Common myeloid progenitor, CD34-positive (primary cell): ENCODE data around the gene TUBGCP2.

Experiments
- CTCF ChIA-PET: fragments of 350-600 bp; sonication (Branson Sonifier 250); formaldehyde crosslinking; loops from one replicate; lab custom pipeline; 2021; ENCODE audit warnings: antibody characterized with exemption; lab: Charles Lee
- POLR2A ChIA-PET: fragments of 350-600 bp; sonication (Branson Sonifier 250); formaldehyde crosslinking; loops from one replicate; lab custom pipeline; 2021; ENCODE audit warnings: antibody characterized with exemption; lab: Charles Lee
- DNase-seq, 3 donors: peaks; one replicate each; pipeline versions ENCODE4 v3.0.0 to v3.0.0-alpha.2; 2013
- H3K27ac ChIP-seq, 2 experiments: 1 replicate in 1 of 2; 2 replicates in 1 of 2; pipeline ENCODE4 v1.7.0; 2013; ENCODE audit warnings: inconsistent platforms in 2 of 2, low read length in 2 of 2, mild to moderate bottlenecking in 2 of 2, low read depth in 1 of 2, moderate library complexity in 1 of 2; ENCODE audit not compliant: severe bottlenecking in 2 of 2, insufficient read depth in 1 of 2, poor library complexity in 1 of 2
- H3K27me3 ChIP-seq, 5 experiments: replicated peaks in 2 of 5; 1 replicate in 3 of 5; 2 replicates in 2 of 5; pipeline versions ENCODE4 v1.6.1 to v1.7.0; 2013; ENCODE audit warnings: low read length in 4 of 5, mild to moderate bottlenecking in 2 of 5, moderate library complexity in 2 of 5, inconsistent platforms in 1 of 5; ENCODE audit not compliant: insufficient read depth in 5 of 5, control insufficient read depth in 4 of 5
- H3K36me3 ChIP-seq, 4 experiments: 1 replicate in 2 of 4; 2 replicates in 2 of 4; pipeline versions ENCODE4 v1.6.1 to v1.7.0; 2013; ENCODE audit warnings: low read length in 3 of 4, control low read depth in 1 of 4, mild to moderate bottlenecking in 1 of 4; ENCODE audit not compliant: control insufficient read depth in 4 of 4, insufficient read depth in 4 of 4
- H3K4me1 ChIP-seq, 4 experiments: 1 replicate in 3 of 4; 2 replicates in 1 of 4; pipeline versions ENCODE4 v1.6.1 to v1.7.1; 2013; ENCODE audit warnings: low read length in 3 of 4, mild to moderate bottlenecking in 3 of 4, control low read depth in 1 of 4, inconsistent platforms in 1 of 4, moderate library complexity in 1 of 4; ENCODE audit not compliant: control insufficient read depth in 4 of 4, insufficient read depth in 4 of 4; ENCODE audit errors: control extremely low read depth in 1 of 4
- H3K4me3 ChIP-seq, 7 experiments: 1 replicate in 4 of 7; 2 replicates in 3 of 7; pipeline versions ENCODE4 v1.5.1 to v1.7.0; 2013; ENCODE audit warnings: mild to moderate bottlenecking in 7 of 7, low read length in 6 of 7, moderate library complexity in 6 of 7, inconsistent platforms in 2 of 7, low read depth in 2 of 7, control low read depth in 1 of 7; ENCODE audit not compliant: insufficient read depth in 4 of 7, control insufficient read depth in 1 of 7; ENCODE audit errors: extremely low read depth in 1 of 7
- H3K9me3 ChIP-seq, 5 experiments: 1 replicate in 4 of 5; 2 replicates in 1 of 5; pipeline versions ENCODE4 v1.6.1 to v1.7.1; 2013; ENCODE audit warnings: low read length in 4 of 5, mild to moderate bottlenecking in 2 of 5, inconsistent platforms in 1 of 5, low read depth in 1 of 5, moderate library complexity in 1 of 5; ENCODE audit not compliant: control insufficient read depth in 4 of 5, insufficient read depth in 2 of 5; ENCODE audit errors: control extremely low read depth in 1 of 5
- WGBS: methylation state at CpG from one replicate; pipeline ENCODE4 v1.1.5; 2013; ENCODE audit not compliant: insufficient coverage; 5-methylcytosine and 5-hydroxymethylcytosine counted together

The TUBGCP2 gene

GRCh38 chr10:133277277-133277992 is 31.2 kb downstream of the TUBGCP2 start:
- Histone ChIP-seq H3K4me1 (peaks cover 11 to 76% (median 71%) of the 10 kb centered on the region in 4 experiments), H3K36me3 (peaks cover 0 to 28% (median 19%) of the 10 kb centered on the region in 4 experiments), H3K27ac (peak overlapping the region; percentile 85 to 93), H3K9me3 (no peaks in the 10 kb centered on the region), H3K4me3 (peak overlapping the region in 3 of 7 experiments; percentile 40 to 91 (median 56)), H3K27me3 (no peaks in the 10 kb centered on the region)
- CTCF ChIA-PET: interaction anchor here (0.8 to 7.1 kb wide), 8 partner anchors 10 to 30 kb away, joined by 3 to 112 read pairs (median 4); no protein-coding TSS in a partner anchor
- DNase-seq: no peak
- POLR2A ChIA-PET: interaction anchor here (1.1 to 5.8 kb wide), 8 partner anchors 10 to 37 kb away, joined by 4 to 63 read pairs (median 14); partner anchors contain the start of genes TUBGCP2 and ZNF511
- 83% methylated on average over 20 of the region's 25 CpGs for WGBS

DNA sequence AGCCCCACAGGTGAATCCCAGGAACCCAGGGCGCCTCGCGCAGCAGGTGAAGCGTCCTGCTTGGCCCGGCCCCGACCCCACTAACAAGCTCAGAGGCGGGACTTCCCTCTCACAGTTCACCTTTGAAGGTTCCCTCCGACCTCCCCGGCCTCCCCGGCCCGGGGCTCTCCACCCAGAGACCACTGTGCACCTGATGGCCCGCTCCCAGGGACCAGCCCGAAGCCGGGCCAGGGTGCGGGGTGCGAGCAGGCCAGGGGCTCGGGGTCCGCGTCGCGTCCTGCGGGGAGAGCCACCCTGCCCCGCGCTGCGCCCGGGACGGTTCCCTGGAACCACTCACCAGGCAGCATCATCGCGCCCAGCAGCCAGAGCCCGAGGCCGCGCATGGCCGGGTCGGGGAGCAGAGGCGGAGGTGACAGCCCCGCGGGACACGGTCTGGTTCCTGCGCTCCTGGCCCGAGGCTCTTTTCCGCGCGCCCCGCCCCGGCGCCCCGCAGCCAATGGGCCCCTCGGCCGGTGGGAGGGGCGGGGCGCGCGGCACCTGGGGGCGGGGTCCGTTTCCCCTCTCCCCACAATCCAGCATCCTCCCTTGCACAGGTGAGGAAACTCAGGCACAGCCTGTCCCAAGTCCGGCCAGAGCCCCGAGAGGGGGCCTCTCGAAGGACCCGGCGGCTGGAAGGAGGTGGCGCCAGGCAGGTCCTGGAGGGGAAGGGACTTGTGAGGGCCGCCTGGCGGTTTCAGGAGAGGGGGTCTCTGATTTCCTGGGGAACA is 32.1 kb downstream of the TUBGCP2 start, which contains the start of gene ADAM8:
Gene ADAM8 (minus strand): TSS at position 434 of the 767 bp plus-strand sequence. CDS start 51 bp downstream, at position 383.
- 4% methylated on average over 35 of the region's 63 CpGs for WGBS
- Histone ChIP-seq H3K4me3 (peak within 1 kb of the TSS; percentile 57 to 91 (median 72)), H3K27ac (peak within 1 kb of the TSS; percentile 85 to 93), H3K27me3 (no peaks in the 10 kb centered on the region), H3K36me3 (peaks cover 0 to 27% (median 13%) of the 10 kb centered on the region in 4 experiments), H3K4me1 (peaks cover 11 to 76% (median 71%) of the 10 kb centered on the region in 4 experiments), H3K9me3 (no peaks in the 10 kb centered on the region)
- CTCF ChIA-PET: interaction anchor here (1.0 to 7.1 kb wide), 5 partner anchors 11 to 33 kb away, joined by 3 to 112 read pairs (median 12); no protein-coding TSS in a partner anchor
- POLR2A ChIA-PET: interaction anchor here (0.7 to 5.8 kb wide), 5 partner anchors 13 to 39 kb away, joined by 3 to 63 read pairs (median 11); partner anchors contain the start of genes TUBGCP2, VENTX and ZNF511
- peak in 2 of 3 donors; percentile 46 to 59 for DNase-seq

DNA sequence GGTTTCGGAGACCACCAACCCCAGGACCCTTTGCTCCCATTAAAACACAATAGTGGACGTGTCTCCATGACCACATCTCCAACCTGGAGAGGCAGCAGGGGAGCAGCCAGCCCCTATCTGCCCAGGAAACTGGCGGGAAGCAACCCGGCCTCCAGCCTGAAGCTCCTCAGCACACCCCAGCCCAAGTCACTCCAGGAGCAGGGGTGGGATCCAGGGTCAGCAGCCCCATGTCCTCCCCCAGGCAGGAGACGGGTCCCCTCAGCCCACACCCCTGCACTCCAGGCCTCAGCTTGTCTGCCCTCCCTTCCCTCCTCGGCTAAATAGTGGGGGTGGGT is 32.6 kb downstream of the TUBGCP2 start:
- peaks cover 0 to 28% (median 12%) of the 10 kb centered on the region in 4 experiments for H3K36me3 ChIP-seq
- 3% methylated on average over 3 of the region's 6 CpGs for WGBS
- no peak for DNase-seq
- H3K4me1 ChIP-seq: peaks cover 11 to 73% (median 69%) of the 10 kb centered on the region in 4 experiments
- no peaks in the 10 kb centered on the region for H3K27me3 ChIP-seq
- no peaks in the 10 kb centered on the region for H3K9me3 ChIP-seq
- POLR2A ChIA-PET: interaction anchor here (0.7 to 5.8 kb wide), 6 partner anchors 12 to 38 kb away, joined by 3 to 63 read pairs (median 8); partner anchors contain the start of genes TUBGCP2, VENTX and ZNF511
- H3K27ac ChIP-seq: peak overlapping the region in 1 of 2 experiments; percentile 86
- CTCF ChIA-PET: interaction anchor here (1.0 to 7.1 kb wide), 6 partner anchors 10 to 133 kb away, joined by 3 to 112 read pairs (median 10); no protein-coding TSS in a partner anchor
- H3K4me3 ChIP-seq: peak overlapping the region; percentile 57 to 91 (median 72)

GRCh38 chr10:133275684-133276092 is 33.0 kb downstream of the TUBGCP2 start:
- POLR2A ChIA-PET: interaction anchor here (0.7 to 5.8 kb wide), 7 partner anchors 12 to 38 kb away, joined by 3 to 63 read pairs (median 4); partner anchors contain the start of genes TUBGCP2, VENTX and ZNF511
- peak in 2 of 3 donors; percentile 56 to 60 for DNase-seq
- Histone ChIP-seq H3K36me3 (peaks cover 0 to 32% (median 16%) of the 10 kb centered on the region in 4 experiments), H3K4me1 (peaks cover 11 to 69% (median 66%) of the 10 kb centered on the region in 4 experiments), H3K4me3 (peak overlapping the region; percentile 57 to 91 (median 72)), H3K27me3 (no peaks in the 10 kb centered on the region), H3K9me3 (no peaks in the 10 kb centered on the region), H3K27ac (peak overlapping the region; percentile 80 to 86)
- CTCF ChIA-PET: interaction anchor here (0.8 to 7.1 kb wide), 9 partner anchors 10 to 132 kb away, joined by 3 to 112 read pairs (median 9); no protein-coding TSS in a partner anchor
- 0% methylated on average over 12 of the region's 12 CpGs for WGBS

GRCh38 chr10:133274751-133275683 is 33.7 kb downstream of the TUBGCP2 start:
- Histone ChIP-seq H3K27ac (peak overlapping the region; percentile 80 to 86), H3K36me3 (peaks cover 0 to 38% (median 18%) of the 10 kb centered on the region in 4 experiments), H3K4me3 (peak overlapping the region; percentile 57 to 91 (median 72)), H3K4me1 (peaks cover 9 to 63% (median 59%) of the 10 kb centered on the region in 4 experiments), H3K27me3 (no peaks in the 10 kb centered on the region), H3K9me3 (no peaks in the 10 kb centered on the region)
- ChIA-PET POLR2A (interaction anchor here (0.7 to 5.8 kb wide), 7 partner anchors 11 to 103 kb away, joined by 3 to 63 read pairs (median 3); partner anchors contain the start of genes TUBGCP2 and ZNF511), CTCF (interaction anchor here (0.8 to 7.1 kb wide), 10 partner anchors 9 to 132 kb away, joined by 3 to 112 read pairs (median 8); no protein-coding TSS in a partner anchor)
- DNase-seq: peak; percentile 87 to 97 (median 96)
- WGBS: 2% methylated on average over 21 of the region's 26 CpGs
